ENCODE measurements around the gene H19. TPM values are rescaled to one million over a fixed set of nuclear protein-coding genes. Genes with fewer than 3 reads are reported as not detected.

Gene H19
- total RNA-seq, 1 donor, result 161 TPM

GRCh38 chr11:2027708-2028107, 30.1 kb upstream of the H19 start:
- no peak for DNase-seq (ENCODE audit: low read depth)
- TF ChIP-seq CTCF (IDR thresholded peaks at IDR 0.05; ENCODE audit: insufficient read depth, low read depth, low read length), result no peak
- no peak overlapping the region for H3K4me3 ChIP-seq (ENCODE audit: low read depth, low read length)

DNA sequence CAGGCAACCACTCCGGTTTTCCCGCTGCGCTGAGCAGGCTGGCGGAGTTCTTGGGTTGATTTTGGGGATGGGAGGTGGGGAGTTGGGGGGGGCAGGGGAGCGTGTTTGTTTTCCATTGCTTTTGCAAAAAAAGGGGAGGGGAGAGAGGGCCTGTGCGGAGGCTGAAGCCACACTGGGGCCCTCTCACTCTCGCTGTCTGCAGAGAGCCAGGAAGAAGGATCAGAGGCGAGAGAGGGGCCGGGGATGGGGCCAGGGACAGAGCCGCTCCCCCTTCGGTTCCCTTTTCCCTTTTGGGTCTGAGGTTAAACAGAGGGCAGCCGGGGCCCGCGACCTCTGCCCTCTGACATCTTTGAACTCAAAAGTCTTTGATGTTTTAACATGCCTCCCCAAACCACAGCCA, 17.4 kb upstream of the H19 start:
- H3K4me3 ChIP-seq (ENCODE audit: low read depth, low read length), result no peak overlapping the region
- no peak for DNase-seq (ENCODE audit: low read depth)
- TF ChIP-seq CTCF (IDR thresholded peaks at IDR 0.05; ENCODE audit: insufficient read depth, low read depth, low read length), result no peak

DNA sequence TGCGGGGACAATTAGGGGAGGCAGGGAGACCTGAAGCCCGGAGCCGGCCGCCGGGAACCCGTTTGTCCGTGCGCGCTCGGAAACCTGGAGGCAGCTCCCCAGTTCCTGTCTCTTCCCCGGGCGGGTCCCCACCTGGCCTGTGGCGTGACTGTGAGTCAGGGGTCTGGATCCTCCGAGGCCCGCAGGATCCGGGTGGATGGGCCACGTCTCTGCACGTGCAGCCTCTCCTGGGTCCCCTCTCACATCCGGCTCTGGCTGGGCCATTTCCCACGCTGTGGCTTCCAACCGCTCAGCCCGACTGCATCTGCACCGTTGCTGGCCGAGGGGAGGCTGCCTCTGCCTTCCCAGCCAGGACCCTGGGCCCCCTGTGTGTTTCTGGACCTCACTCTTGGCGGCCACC, 14.8 kb upstream of the H19 start:
- TF ChIP-seq CTCF (IDR thresholded peaks at IDR 0.05; ENCODE audit: insufficient read depth, low read depth, low read length), result no peak
- no peak overlapping the region for H3K4me3 ChIP-seq (ENCODE audit: low read depth, low read length)

GRCh38 chr11:2004466-2004865, 6.8 kb upstream of the H19 start:
- no peak for DNase-seq (ENCODE audit: low read depth)
- H3K4me3 ChIP-seq (ENCODE audit: low read depth, low read length), result no peak overlapping the region
- TF ChIP-seq CTCF (IDR thresholded peaks at IDR 0.05; ENCODE audit: insufficient read depth, low read depth, low read length), result no peak

More for the DNA sequence above, 14.8 kb upstream of the H19 start:
- no peak for DNase-seq (ENCODE audit: low read depth)

DNA sequence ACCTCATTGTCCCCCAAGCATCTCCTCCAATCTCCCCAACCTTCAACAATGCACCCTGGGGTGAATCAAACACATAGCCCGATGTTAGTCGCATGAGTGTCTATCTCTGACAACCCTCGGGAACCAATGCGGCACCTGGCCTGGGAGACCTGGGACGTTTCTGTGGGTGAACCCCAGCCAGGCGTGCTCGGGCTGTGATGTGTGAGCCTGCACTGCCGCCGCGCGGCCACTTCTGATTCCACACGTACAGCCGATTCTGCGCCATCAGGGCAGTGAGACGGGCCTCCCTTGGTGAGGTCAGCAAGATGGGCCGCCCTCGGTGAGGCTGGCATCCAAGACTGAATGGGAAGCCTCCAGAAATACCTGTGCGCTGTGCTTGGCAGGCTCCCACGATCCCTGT, 5.2 kb upstream of the H19 start:
- H3K4me3 ChIP-seq (ENCODE audit: low read depth, low read length), result no peak overlapping the region
- TF ChIP-seq CTCF (IDR thresholded peaks at IDR 0.05; ENCODE audit: insufficient read depth, low read depth, low read length), result no peak
- DNase-seq (ENCODE audit: low read depth), result no peak

GRCh38 chr11:2002042-2002776, 4.6 kb upstream of the H19 start:
- no peak overlapping the region for H3K4me3 ChIP-seq (ENCODE audit: low read depth, low read length)
- no peak for DNase-seq (ENCODE audit: low read depth)
- TF ChIP-seq CTCF (IDR thresholded peaks at IDR 0.05; ENCODE audit: insufficient read depth, low read depth, low read length), result no peak

DNA sequence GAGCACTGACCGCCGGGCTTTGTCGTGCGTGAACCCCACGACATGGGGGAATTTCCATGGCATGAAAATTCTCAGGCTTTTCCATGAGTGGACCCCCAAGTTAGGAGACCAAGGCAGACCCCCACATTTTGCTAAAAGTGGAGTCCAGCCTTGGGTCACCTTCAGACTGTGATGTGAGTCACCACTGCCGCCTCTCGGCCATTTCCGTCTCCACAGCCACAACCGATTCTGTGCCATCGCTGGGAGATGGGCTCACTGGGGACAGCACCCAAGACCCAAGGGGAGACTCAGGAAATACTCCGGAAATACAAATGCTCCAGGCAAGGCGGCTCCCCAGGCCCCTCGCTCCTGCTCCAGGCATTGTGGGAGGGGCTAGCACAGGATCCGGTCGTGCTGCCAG, 1.2 kb upstream of the H19 start:
- no peak for DNase-seq (ENCODE audit: low read depth)
- TF ChIP-seq CTCF (IDR thresholded peaks at IDR 0.05; ENCODE audit: insufficient read depth, low read depth, low read length), result no peak

More for the DNA sequence above, 1.2 kb upstream of the H19 start:
- H3K4me3 ChIP-seq (ENCODE audit: low read depth, low read length), result no peak overlapping the region
